K562 (cell line): Measurements from ENCODE around the gene NCOA6.

Source experiments
- CAMTA2 ChIP-seq: fragments of 250-450 bp; sonication (Bioruptor Pico); conservative IDR thresholded peaks from 2 replicates; pipeline ENCODE4 v1.5.1; 2022
- CHD2 ChIP-seq: IDR thresholded peaks from 2 replicates; pipeline ENCODE4 v1.6.1; 2011; ENCODE audit warnings: low read depth, low read length
- CTCF ChIP-seq, 3 experiments: IDR thresholded peaks in 2 of 3; conservative IDR thresholded peaks in 1 of 3; 2 replicates each; pipeline ENCODE4 v1.5.1; 2011 to 2012; ENCODE audit warnings: low read length in 3 of 3, mild to moderate bottlenecking in 3 of 3, control low read depth in 2 of 3, improper control_type of control experiment in 1 of 3, inconsistent platforms in 1 of 3, low read depth in 1 of 3, mixed read lengths in 1 of 3, moderate library complexity in 1 of 3; ENCODE audit not compliant: insufficient read depth in 2 of 3
- EP300 ChIP-seq: IDR thresholded peaks from 2 replicates; pipeline ENCODE4 v1.6.1; 2012; ENCODE audit warnings: low read length, improper control_type of control experiment
- JUN ChIP-seq, 2 experiments: sonication (generic) in 1 of 2; formaldehyde crosslinking in 1 of 2; IDR thresholded peaks; 2 replicates each; pipeline versions ENCODE4 v1.6.1 to v1.8.0; 2012 to 2022; ENCODE audit warnings: borderline replicate concordance in 2 of 2, mild to moderate bottlenecking in 2 of 2, improper control_type of control experiment in 1 of 2, low read depth in 1 of 2, low read length in 1 of 2, missing genetic modification reagents in 1 of 2
- MEF2A ChIP-seq: IDR thresholded peaks from 2 replicates; pipeline ENCODE4 v1.6.1; 2011; ENCODE audit warnings: low read depth, mild to moderate bottlenecking, low read length, moderate library complexity; ENCODE audit not compliant: control insufficient read depth
- MYC ChIP-seq, 2 experiments: fragments of 250-450 bp in 1 of 2; sonication (Bioruptor Pico) in 1 of 2; IDR thresholded peaks; 2 replicates each; pipeline versions ENCODE4 v1.5.1 to v1.6.1; 2012 to 2021; ENCODE audit warnings: low read depth in 2 of 2, borderline replicate concordance in 1 of 2, improper control_type of control experiment in 1 of 2, low read length in 1 of 2, mild to moderate bottlenecking in 1 of 2, moderate library complexity in 1 of 2
- RAD21 ChIP-seq, 2 experiments: fragments of 250-450 bp in 1 of 2; fragments of 450-650 bp in 1 of 2; sonication (Bioruptor Pico) in 1 of 2; formaldehyde crosslinking in 1 of 2; IDR thresholded peaks in 1 of 2; conservative IDR thresholded peaks in 1 of 2; 2 replicates each; pipeline versions ENCODE4 v1.4.0 to v1.8.0; 2020 to 2022; ENCODE audit warnings: mild to moderate bottlenecking in 2 of 2, moderate library complexity in 1 of 2
- TAF1 ChIP-seq: IDR thresholded peaks from 2 replicates; pipeline ENCODE4 v1.6.1; 2011; ENCODE audit warnings: mild to moderate bottlenecking, low read length, moderate library complexity; ENCODE audit not compliant: insufficient read depth, control insufficient read depth, severe bottlenecking; ENCODE audit errors: extremely low read depth
- TCF15 ChIP-seq: fragments of 250-450 bp; sonication (Bioruptor Pico); IDR thresholded peaks from 2 replicates; pipeline ENCODE4 v1.8.0; 2022; ENCODE audit warnings: moderate library complexity, mild to moderate bottlenecking, inconsistent platforms
- ZC3H11A ChIP-seq: IDR thresholded peaks from 2 replicates; pipeline ENCODE4 v1.6.1; 2012; ENCODE audit warnings: low read depth, low read length, improper control_type of control experiment
- ZFP36 ChIP-seq: fragments of 150-350 bp; IDR thresholded peaks from 2 replicates; pipeline ENCODE4 v1.6.1; 2018; ENCODE audit warnings: low read length, low read depth; ENCODE audit not compliant: partially characterized antibody
- ZNF449 ChIP-seq: fragments of 250-450 bp; sonication (Bioruptor Pico); IDR thresholded peaks from 2 replicates; pipeline ENCODE4 v1.8.0; 2022; ENCODE audit warnings: moderate library complexity, mild to moderate bottlenecking, inconsistent platforms

- TF ChIP-seq CTCF (IDR thresholded peaks at IDR 0.05 in 2 of 3, conservative IDR thresholded peaks at IDR 0.05 in 1 of 3; ENCODE audit: insufficient read depth in 2 of 3, low read depth in 1 of 3, low read length in 3 of 3) (peak; percentile 54 to 70 (median 66)), EP300 (no peak), CHD2 (no peak), CAMTA2 (CRISPR knock-in tag) (no peak), RAD21 (CRISPR knock-in tag; conservative IDR thresholded peaks at IDR 0.05 in 1 of 2, IDR thresholded peaks at IDR 0.05 in 1 of 2) (peak; percentile 54 to 70), ZC3H11A (no peak), ZFP36 (no peak), TCF15 (CRISPR knock-in tag) (no peak), JUN (IDR thresholded peaks at IDR 0.05; ENCODE audit: borderline replicate concordance, low read depth, low read length) (no peak), JUN (CRISPR knock-in tag; IDR thresholded peaks at IDR 0.05; ENCODE audit: borderline replicate concordance) (no peak), MYC (IDR thresholded peaks at IDR 0.05; ENCODE audit: low read depth, low read length) (no peak; the same call in 1 of the 2 replicates), MYC (CRISPR knock-in tag; IDR thresholded peaks at IDR 0.05; ENCODE audit: borderline replicate concordance, low read depth) (no peak), ZNF449 (no peak), TAF1 (no peak), MEF2A (no peak)
Observed at GRCh38 chr20:34708621-34709043, 116.8 kb downstream of the NCOA6 start.
